Choroid plexus epithelial cell (primary cell): Measurements from ENCODE around the gene PRL.
A peak's percentile ranks its signal among the peaks of the same experiment; 100 is the strongest.

Source experiments
- DNase-seq: peaks from one replicate; pipeline ENCODE4 v3.0.0-alpha.2; 2010; ENCODE audit warnings: low read depth
- H3K4me3 ChIP-seq: 2 replicates; pipeline ENCODE4 v1.5.1; 2011; ENCODE audit warnings: low read depth, mild to moderate bottlenecking, control low read depth, low read length, moderate library complexity
- CTCF ChIP-seq: conservative IDR thresholded peaks from 2 replicates; pipeline ENCODE4 v1.5.1; 2011; ENCODE audit warnings: low read depth, mild to moderate bottlenecking, control low read depth, inconsistent platforms, low read length, moderate library complexity

Gene PRL

GRCh38 chr6:22298475-22298890, 1.6 kb upstream of the PRL start:
- DNase-seq = peak; percentile 23
- no peak for TF ChIP-seq CTCF
- H3K4me3 ChIP-seq = no peak overlapping the region

- H3K4me3 ChIP-seq = no peak overlapping the region
- TF ChIP-seq CTCF = no peak
- DNase-seq = no peak
Observed at GRCh38 chr6:22296067-22296466, 769 bp downstream of the PRL start.

GRCh38 chr6:22295145-22295544, 1.7 kb downstream of the PRL start:
- no peak for DNase-seq
- H3K4me3 ChIP-seq = no peak overlapping the region
- TF ChIP-seq CTCF = no peak

- H3K4me3 ChIP-seq = no peak overlapping the region
- TF ChIP-seq CTCF = no peak
- DNase-seq = no peak
Observed at GRCh38 chr6:22294301-22294700, 2.5 kb downstream of the PRL start.

- DNase-seq = no peak
- no peak overlapping the region for H3K4me3 ChIP-seq
- TF ChIP-seq CTCF = no peak
Observed at GRCh38 chr6:22290045-22290444, 6.8 kb downstream of the PRL start.

- TF ChIP-seq CTCF = no peak
- no peak for DNase-seq
- H3K4me3 ChIP-seq = no peak overlapping the region
Observed at GRCh38 chr6:22288721-22289120, 8.1 kb downstream of the PRL start.

- no peak for TF ChIP-seq CTCF
- H3K4me3 ChIP-seq = no peak overlapping the region
- no peak for DNase-seq
Observed at GRCh38 chr6:22284666-22285065, 12.2 kb downstream of the PRL start.
